HG03520 (cell line): Measurements from ENCODE around the gene GALNT10.
A peak's percentile ranks its signal among the peaks of the same experiment; 100 is the strongest.

Experiments
- ATAC-seq: cut with Tn5 transposase; IDR thresholded peaks from one replicate; pipeline ENCODE4 v1.9.1; 2021; ENCODE audit warnings: mild to moderate bottlenecking, moderate library complexity; ENCODE audit not compliant: unreplicated experiment

Gene GALNT10

DNA sequence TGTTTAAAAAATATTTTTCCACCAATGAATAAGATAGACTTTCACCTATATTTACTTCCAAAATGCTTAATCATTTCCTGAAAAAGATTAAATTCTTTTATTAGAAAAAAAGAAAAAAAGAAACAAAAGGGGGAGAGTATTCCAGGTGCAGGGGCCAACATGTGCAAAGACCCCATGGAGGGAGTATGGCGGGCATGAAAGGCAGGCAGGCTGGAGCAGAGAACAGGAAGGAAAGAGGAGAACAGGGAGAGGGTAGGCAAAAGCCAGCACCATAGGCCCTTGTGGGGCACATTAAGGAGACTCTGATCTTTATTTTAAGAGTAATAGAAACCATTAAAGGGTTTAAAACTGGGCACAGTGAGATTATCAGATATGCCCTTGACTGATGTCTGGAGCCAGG, 238.8 kb downstream of the GALNT10 start:
- ATAC-seq: no peak

DNA sequence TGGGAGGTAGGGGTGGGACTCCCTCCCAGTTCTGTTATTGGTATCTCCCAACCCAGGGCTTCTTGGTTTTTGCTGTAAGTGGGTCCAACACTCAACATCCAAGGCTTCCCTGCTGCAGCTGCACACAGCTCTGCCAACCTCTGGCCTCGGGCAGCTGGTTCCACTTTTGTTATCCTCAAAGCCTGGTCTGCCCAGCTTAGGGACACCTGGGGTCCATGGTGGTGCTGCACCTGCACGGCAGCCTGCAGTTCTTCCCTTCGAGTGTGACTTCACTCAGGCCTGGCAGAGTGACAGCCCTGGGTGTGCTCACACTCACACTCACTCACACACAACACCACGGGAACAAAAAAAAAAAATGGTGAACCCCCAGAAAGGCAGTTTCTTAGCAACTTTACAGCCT, 239.9 kb downstream of the GALNT10 start:
- ATAC-seq: no peak

DNA sequence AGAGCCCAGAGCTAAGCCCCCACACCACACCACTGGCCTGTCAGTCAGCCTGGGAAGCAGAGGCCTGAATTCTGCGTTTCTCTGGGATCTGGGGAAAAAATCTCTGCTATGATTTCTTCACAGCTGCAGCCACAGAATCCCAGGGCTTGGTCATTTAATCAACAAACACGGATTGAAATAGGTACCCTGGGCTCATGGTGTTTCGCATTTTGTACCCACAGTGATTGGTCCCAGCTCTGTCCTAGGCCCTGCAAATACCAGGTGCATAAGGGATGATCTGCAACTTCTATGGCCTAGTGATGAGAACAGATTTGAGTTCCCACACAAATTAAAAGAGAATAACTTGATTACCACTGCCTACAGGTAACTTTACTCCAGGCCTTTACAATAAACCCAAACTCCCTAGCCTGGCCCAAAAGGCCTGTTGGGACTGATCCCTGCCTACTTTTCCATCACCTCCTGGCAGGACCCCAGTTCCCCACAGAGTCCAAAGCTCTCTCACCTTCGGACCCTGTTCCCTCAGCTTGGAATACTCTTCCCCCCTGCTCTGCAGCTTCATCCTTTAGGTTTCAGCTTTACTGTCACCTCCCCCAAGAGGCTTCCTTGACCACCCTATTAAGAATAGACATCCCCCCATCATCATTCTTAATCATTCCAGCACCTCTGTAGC, 240.6 kb downstream of the GALNT10 start:
- ATAC-seq: no peak

DNA sequence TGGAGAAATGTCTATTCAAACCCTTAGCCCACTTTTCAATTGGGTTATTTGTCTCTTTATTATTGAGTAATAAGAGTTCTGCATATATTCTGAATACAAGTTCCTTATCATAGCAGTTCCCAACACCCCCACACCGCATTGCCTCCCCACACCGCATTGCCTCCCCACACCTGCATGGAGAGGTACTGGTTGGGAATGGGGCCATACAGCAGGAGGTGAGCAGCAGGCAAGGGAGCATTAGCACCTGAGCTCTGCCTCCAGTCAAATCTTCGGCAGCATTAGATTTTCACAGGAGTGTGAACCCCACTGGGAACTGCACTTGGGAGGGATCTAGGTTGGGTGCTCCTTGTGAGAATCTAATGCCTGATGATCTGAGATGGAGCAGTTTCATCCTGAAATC, 244.7 kb downstream of the GALNT10 start:
- no peak for ATAC-seq

DNA sequence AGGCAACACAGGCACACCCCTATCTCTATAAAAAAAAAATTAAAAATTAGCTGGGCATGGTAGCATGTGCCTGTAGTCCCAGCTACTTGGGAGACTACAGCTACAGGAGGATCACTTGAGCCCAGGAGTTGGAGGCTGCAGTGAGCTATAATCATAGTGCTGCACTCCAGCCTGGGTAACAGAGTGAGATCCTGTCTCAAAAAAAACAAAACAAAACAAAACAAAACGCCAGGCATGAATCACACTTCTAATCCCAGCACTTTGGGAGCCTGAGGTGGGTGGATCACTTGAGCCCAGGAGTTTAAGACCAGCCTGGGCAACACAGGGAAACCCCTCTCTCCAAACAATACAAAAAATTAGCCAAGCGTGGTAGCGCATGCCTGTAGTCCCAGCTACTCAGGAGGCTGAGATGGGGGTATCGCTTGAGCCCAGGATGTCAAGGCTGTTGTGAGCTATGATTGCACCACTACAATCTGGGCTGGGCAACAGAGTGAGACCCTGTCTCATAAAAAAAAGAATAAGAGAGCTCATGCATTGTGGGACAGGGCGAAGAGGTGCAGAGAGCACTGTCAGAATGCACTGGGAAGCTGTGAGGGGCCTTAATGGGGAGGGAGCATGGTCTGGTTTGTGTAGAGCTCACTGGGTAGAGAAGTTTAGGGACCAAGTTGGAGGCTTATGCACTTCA, 246.9 kb downstream of the GALNT10 start:
- no peak for ATAC-seq

DNA sequence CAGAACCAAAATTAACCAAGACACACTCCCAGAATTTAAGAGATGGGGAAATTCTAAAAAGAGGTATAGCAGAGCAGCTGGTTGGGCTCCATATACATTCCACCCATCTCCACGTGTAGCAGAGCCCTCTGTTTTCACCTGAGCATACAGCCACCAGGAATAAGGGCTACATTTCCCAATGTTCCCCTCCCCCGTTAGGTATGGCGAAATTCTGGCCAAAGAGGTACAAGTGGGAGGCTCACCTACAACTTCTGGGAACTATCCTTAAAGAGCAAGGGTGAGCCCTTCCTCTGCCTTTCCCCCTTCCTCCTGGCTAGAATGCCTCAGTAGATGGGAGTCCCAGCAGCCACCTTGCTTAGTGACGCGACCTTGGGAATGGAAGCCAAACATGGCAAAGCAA, 250.0 kb downstream of the GALNT10 start:
- no peak for ATAC-seq

DNA sequence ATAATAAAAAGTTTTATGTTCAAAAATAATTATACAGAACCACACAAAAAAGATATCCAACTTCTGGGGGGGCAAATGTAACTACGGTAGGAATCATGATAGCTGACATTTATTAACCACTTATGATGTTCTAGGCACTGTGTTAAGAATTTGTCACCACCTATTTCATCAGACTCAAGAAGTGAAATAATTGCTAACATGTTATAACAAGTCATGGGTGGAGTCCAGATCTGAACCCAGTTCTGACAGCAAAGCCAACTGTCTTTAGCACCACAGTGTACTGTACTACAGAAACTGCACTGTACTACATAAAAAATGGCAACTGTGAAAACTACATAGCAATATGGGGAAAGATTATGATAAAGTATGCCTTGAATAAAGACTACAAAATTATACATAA, 252.3 kb downstream of the GALNT10 start:
- no peak for ATAC-seq

DNA sequence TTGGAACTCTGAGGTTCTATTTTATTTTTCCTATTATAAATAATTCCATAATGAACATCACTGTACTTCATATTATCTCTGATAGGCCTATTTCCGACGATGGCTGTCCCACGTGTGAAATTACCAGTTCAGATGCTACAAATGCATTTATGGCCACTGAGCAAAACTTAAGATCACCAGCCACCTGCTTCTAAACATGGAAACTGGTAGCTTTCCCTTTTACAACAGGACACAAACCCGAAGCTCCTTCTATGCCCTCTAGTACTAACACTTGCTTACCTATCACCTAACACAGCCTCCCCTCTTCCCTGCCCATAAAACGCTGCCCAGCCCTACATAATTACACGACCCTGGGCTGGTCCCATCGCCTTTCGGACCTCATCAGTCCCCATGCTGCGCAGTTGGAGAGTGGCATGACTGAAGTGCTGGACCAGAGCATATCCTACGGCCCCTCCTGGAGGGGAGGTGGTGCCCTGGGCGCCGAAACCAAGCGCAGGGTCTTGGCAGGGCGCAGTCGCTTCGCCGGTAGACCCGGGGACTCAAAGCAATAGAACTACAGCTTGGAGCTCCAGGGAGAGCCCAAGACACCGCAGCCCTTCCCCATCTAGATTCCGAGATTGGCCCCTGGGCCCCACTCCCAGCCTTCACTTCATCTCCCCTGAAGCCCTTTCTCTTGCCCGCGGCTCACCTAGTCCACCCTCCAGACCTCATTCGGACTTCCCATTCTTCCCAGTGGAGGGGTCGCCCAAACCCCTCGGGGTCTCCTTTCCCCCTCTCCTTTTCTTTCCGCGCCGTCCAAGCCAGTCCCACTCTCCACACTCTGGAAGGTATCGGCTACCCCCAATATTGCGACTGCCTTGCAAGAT, 254.3 kb downstream of the GALNT10 start:
- ATAC-seq: no peak

DNA sequence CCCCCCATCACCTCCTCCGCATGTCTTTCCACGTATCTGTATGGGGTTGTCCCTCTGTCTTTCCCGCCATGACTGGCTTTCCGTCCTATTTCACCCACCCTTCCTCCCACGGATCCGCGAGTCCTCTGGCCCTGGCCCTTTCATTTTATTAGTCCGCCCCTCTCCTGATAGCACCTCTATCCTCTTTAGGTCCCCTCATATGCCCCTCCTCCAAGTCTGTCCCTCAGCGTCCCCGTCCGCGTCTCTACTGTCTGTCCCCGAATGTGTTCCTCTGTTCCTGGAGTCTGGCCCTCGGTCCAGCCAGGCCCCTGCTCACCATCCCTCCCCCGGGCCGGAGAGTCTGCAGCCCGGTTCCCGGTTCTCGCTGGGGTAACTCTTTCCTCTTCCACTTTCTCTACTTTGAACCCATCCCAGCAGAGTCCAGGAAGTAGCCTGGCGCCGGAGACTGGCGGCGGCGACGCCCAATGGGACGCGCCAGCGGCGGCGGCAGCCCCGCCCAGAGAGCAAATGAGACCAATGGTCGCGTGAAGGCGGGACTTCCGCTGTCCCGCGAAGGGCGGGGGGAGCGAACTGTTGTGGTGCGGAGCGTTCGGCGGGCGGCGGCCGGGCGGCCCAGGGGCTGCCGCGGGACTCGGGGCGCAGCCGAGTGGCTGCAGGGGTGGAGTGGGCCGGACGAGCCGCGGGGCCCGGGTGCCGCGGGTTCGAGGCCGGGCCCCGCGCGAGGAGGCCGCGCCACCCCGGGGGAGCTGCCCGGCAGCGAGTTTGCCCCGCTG, 255.1 kb downstream of the GALNT10 start, which contains the start of gene SAP30L:
SAP30L (plus strand) TSS at position 576 of the 773 bp plus-strand sequence. CDS start 608 bp downstream, outside the sequence.
- ATAC-seq: peak; percentile 95

DNA sequence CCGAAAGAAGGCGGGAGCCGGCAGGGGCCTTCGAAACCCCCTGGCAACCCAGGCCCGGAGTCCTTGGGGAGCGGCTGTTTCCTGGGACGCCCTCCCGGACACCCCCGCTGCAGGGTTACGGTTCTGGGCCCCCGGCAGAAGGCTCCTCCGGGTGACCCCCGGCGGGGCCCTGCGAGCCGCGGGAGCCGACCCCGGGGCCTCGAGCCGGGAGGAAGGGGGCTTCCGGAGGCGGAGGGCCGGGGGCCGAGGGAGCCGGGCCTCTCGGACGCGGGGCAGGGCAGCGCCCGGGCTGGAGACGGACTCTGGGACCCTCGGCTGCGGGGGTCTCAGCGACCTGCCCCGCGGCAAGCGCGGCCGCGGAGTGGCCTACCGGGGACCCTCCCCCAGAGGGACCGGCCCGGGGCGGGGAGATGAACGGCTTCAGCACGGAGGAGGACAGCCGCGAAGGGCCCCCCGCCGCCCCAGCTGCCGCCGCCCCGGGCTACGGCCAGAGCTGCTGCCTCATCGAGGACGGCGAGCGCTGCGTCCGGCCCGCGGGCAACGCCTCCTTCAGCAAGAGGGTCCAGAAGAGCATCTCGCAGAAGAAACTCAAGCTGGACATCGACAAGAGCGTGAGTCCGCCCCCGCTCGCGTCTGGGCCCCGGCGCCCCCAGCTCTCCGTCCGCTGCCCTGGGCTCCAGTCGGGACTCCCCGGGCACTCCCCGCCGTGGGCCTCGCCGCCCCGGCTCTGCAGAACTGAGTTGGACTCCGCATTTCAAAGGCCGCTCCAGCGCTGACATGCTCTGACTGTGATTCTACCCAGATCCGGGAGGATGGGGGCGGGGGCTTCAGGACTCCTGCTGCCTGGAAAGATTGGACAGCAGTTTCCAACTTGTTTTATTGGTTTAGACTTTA, 255.9 kb downstream of the GALNT10 start:
- no peak for ATAC-seq

DNA sequence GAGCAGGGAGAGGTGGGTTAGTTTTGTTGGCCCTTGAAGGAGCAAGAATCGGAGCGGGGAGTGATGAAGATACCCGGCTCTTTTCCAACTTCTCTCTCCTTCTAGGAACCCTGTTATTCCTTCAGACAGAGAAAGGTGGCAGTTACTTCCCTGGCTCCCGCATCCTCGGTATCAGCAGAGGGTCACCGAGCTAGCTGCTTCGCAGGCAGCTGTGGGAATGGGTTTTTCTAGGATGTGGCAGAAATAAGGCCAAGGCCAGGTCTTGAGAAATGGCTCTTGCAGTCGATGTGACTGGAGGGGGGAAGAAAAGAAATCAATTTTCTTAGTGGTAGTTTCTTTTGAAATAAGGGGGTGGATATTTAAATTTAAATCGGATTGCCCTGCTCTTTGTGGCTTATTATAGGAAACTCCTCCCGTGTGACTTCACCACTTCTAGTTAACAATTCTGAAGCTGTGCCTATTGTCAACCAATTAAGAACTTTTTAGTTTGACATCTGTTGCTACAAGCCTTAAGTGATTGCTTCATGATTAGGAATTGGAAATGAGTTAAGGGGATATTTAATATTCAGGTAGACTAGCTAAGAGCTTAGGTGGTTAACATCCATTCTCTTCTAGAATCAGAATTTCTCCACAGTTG, 256.7 kb downstream of the GALNT10 start:
- ATAC-seq: no peak

DNA sequence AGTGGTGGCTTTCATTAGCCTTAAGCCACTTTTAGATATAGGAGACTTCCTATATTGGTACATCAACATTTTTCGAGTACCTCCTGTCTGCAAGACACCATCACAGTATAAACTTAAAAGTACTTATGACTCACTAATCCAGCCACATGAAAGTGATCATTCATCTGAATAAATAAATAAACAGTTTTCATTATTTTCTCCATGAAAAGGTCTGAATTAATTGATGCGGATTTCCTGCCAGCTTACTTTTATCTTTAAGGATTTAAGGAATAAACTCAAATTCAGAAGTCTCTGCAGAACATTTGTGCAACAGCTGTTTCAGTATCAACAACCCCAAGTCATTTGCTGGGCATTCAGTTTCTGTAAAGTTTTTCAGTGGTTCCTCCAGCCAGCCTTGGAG, 259.3 kb downstream of the GALNT10 start:
- ATAC-seq: no peak

DNA sequence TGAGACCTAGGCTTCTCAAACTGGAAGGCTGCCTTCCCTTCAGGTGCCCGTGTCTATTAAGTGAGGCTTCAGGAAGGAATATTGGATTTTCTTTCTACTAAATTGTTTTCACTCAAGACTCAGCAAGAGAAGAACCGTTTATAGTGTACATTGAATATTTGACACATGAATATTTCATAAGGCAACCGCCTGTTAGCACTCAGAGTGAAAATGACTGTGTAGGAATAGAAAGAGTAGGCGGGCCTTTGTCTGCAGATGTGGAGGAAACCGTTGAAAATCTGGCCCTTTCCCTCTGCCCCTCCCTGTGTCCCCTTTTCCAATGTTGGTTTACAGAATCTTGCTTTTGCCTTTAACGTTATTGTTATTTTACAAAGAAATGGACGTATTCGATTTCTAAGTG, 261.4 kb downstream of the GALNT10 start:
- no peak for ATAC-seq

DNA sequence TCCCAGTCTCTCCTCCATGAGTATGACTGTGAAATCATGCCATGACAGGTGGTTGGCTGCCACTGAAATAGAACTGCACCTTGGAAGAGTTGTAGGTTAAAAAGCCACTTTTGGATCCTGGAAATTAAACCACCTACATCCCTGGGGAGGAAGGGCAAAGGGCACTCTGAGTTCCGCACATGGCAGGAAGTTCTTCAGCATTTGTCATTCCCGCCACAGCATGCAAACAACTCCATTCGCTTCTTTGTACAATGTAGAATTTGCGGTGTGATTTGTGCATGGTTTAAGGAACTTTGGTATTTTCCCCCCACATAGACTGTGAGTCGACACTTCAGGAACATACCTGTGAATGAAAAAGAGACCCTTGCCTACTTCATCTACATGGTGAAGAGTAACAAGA, 265.1 kb downstream of the GALNT10 start:
- ATAC-seq: no peak

DNA sequence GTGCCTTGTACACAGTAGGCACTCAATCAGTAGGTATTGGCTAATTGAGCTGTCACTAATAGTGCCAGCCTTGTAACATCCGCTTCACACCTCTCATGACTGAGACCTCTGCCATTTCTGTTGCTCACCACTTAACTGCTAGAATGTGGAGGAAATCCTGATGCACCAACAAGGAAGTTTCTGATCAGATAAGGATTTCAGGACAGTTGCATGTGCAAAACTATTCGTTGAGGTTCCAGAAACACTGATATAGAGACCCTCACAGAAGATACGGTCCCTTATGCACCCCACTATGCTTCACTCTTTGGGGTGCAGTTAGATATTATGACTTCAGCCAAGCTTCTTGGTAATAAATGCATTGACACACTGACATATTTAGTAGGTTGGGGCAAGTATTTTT, 266.0 kb downstream of the GALNT10 start:
- ATAC-seq: no peak

DNA sequence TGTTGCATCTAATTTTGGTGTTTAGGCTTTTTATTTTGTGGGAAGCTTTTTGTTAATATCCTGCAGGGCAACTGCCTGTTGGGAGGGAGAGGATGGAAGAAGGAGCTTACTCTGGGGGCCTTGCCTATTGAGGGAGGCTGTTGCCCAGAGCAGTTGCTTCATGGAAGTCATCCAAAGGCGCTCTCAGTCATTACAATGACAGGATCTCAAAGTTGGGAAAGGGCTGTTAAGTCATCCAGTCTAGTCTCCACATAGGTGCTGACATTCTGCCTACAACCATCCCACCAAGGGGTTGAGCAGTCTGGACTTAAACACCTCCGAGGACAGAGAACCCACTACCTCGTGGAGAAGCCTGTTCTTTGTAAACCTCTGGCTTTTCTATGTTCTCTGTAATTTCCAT, 268.5 kb downstream of the GALNT10 start:
- ATAC-seq: no peak

DNA sequence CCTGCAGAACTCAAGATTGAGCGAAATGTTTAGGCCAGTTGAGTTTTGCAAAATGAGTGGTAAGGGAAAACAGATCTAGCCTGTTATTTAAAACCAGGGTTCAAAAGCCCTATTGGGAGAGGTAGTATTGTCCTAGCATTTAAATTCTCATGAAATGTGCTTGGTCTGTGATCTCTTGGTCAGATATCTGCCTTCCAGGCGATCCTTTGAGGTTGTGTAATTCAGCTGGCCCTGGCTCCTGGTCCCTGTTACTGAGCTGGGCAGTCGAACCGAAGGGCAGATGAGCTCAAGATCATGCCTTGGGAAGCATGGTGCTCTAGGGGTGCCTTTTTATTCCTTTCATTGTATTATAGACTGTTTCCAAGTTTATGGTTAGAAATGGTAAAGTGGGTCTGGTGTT, 269.6 kb downstream of the GALNT10 start:
- no peak for ATAC-seq

DNA sequence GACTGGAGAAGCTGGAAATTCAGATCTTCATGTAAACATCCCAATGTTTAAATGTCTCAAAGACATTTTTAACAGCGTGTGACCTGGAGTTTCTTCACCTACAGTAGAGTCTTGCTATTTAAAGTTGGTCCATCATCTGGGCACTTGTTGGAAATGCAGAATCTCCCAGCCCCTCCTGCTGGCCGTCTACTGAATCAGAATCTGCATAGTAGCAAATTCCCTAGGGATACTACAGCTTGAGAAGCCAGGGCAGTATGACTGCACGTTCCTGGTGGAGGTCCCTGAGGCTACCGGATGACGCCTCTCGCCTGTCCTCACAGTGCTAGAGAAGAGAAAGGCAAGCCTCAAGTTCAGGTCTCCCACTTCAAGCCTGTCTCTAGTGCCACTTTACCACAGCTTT, 271.0 kb downstream of the GALNT10 start:
- ATAC-seq: no peak

DNA sequence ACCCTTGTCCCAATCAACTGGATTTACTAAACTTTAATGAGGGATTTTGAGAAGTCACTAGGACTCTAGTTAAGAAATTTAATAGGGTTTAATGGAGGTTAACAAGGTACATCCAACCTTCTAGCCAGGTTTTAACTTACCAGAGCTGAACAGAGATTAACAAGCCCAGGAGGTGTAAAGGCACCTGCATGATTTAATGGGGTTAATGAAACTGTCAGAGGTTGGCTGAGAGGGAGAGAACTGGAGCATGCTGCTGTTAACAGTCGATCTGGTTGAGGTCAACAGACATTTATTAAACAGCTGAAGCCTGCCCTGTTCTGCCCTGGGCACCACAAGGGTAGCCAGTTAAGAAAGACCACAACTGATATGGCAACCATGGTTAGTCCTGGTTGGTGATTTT, 273.9 kb downstream of the GALNT10 start:
- ATAC-seq: no peak

DNA sequence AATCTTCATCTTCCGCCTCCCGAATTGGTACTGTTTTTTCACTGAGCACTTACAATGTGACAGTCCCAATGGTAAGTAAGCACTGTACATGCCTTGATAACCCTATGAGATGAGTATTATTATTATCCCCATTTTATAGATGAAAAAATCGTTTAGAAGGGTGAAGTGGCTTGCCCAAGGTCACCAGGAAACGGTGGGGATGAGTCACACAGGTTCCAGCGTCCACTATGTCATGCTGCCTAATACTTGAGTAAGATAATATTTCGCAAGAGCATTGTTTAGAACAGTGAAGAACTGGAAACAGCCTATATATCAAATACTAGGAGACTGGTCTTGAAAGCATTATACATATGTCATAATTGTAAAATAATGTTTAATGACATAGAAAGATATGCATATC, 274.6 kb downstream of the GALNT10 start:
- no peak for ATAC-seq
